PC-9 (cell line): ENCODE measurements around the gene CMTR2. TPM values are rescaled to one million over a fixed set of nuclear protein-coding genes. Genes with fewer than 3 reads are reported as not detected.
"Not testable (repeated sequence)": the region's sequence is repeated elsewhere in the genome, so short reads cannot be mapped to it uniquely, and the experiment has no call there.

Experiments
- BruUV-seq: library from RNA; stranded (reverse); fragments of 400-500 nt; replicated peaks from 2 replicates; lab custom pipeline; 2021; lab: Mats Ljungman, UMichigan
- CTCF ChIA-PET: fragments of 300-600 bp; sonication (Branson Sonifier 250); formaldehyde crosslinking; loops from one replicate; lab custom pipeline; 2022; ENCODE audit warnings: antibody characterized with exemption; lab: Charles Lee
- POLR2A ChIA-PET: fragments of 300-600 bp; sonication (Branson Sonifier 250); formaldehyde crosslinking; loops from one replicate; lab custom pipeline; 2022; ENCODE audit warnings: antibody characterized with exemption; ENCODE audit not compliant: unreplicated experiment; lab: Charles Lee
- DNase-seq, 2 experiments: peaks; one replicate each; pipeline versions ENCODE4 v3.0.0 to v3.0.0-alpha.2; 2015 to 2022; ENCODE audit warnings: mixed read lengths in 1 of 2
- H2AFZ ChIP-seq: fragments of 200-600 bp; sonication (generic); 2 replicates; pipeline ENCODE4 v1.8.1; 2017; ENCODE audit warnings: antibody characterized with exemption
- H3F3A ChIP-seq: fragments of 200-600 bp; sonication (generic); 2 replicates; pipeline ENCODE4 v1.8.1; 2017; ENCODE audit warnings: antibody characterized with exemption, mild to moderate bottlenecking, low read depth; ENCODE audit not compliant: insufficient read depth
- H3K27ac ChIP-seq: fragments of 200-600 bp; sonication (generic); 2 replicates; pipeline ENCODE4 v1.6.1; 2016; ENCODE audit warnings: mixed run types
- H3K27me3 ChIP-seq: fragments of 200-600 bp; sonication (generic); 2 replicates; pipeline ENCODE4 v1.6.1; 2016; ENCODE audit warnings: low read depth, mixed run types; ENCODE audit not compliant: insufficient read depth
- H3K36me3 ChIP-seq: fragments of 200-600 bp; sonication (generic); 2 replicates; pipeline ENCODE4 v1.6.1; 2016; ENCODE audit warnings: low read depth, mixed run types
- H3K4me1 ChIP-seq: fragments of 200-600 bp; sonication (generic); replicated peaks from 2 replicates; pipeline ENCODE4 v1.6.1; 2016; ENCODE audit warnings: mixed run types; ENCODE audit not compliant: insufficient read depth
- H3K4me2 ChIP-seq: fragments of 200-600 bp; sonication (generic); 2 replicates; pipeline ENCODE4 v1.6.1; 2017; ENCODE audit warnings: mixed run types
- H3K4me3 ChIP-seq: fragments of 200-600 bp; sonication (generic); 2 replicates; pipeline ENCODE4 v1.6.1; 2016; ENCODE audit warnings: mixed run types
- H3K79me2 ChIP-seq: fragments of 200-600 bp; sonication (generic); 2 replicates; pipeline ENCODE4 v1.6.1; 2017; ENCODE audit warnings: low read depth, mixed run types
- H3K9me2 ChIP-seq: fragments of 200-600 bp; sonication (generic); 2 replicates; pipeline ENCODE4 v1.8.1; 2017; ENCODE audit warnings: mild to moderate bottlenecking; ENCODE audit not compliant: insufficient read depth
- H3K9me3 ChIP-seq: fragments of 200-600 bp; sonication (generic); 2 replicates; pipeline ENCODE4 v1.8.1; 2016; ENCODE audit warnings: low read depth; ENCODE audit not compliant: insufficient read depth
- H4K20me1 ChIP-seq: fragments of 200-600 bp; sonication (generic); 2 replicates; pipeline ENCODE4 v1.8.1; 2017; ENCODE audit not compliant: insufficient read depth
- CTCF ChIP-seq: fragments of 200-600 bp; sonication (generic); conservative IDR thresholded peaks from 2 replicates; pipeline ENCODE4 v1.6.1; 2017; ENCODE audit warnings: mixed run types, antibody characterized with exemption, mild to moderate bottlenecking, moderate library complexity
- EZH2 ChIP-seq: fragments of 200-600 bp; sonication (generic); IDR thresholded peaks from 2 replicates; pipeline ENCODE4 v1.8.0; 2017; ENCODE audit warnings: antibody characterized with exemption, low read depth
- intact Hi-C: fragments of 100-400 bp; cut with micrococcal nuclease; formaldehyde crosslinking; loops from one replicate; pipeline ENCODE4 v1.10.0; 2022; ENCODE audit not compliant: unreplicated experiment
- total RNA-seq: library from RNA; stranded (reverse); gene quantifications from 2 replicates; pipeline ENCODE4 v1.2.3, GENCODE V29; 2021

CMTR2 gene
- total RNA-seq, 1 experiment from 2014 or later: 36.2 TPM

DNA sequence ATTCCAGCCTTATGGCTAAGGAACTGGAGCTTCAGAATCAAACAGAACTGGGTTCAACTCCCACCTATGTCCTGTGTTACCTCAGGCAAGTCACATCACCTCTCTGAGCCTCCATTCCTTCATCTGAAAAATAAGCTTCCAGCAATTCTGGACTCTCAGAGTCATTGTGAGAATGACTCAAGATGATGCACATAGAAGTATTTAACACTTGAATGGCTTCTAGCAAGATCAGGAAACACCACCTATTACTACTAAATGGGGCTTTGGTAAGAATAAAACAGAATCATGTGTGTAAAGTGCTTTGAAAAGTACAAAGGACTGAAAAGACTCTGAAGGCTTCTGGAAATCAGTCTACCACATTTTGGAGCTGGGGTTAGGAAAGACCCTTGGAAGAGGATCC lies 38.5 kb upstream of the CMTR2 start:
- H3K27me3 ChIP-seq: no peaks in the 10 kb centered on the region

GRCh38 chr16:71319999-71320398 lies 30.8 kb upstream of the CMTR2 start:
- DNase-seq: no peak
- no peaks in the 10 kb centered on the region for H3K27me3 ChIP-seq
- no peaks in the 10 kb centered on the region for H3K9me3 ChIP-seq
- no peaks in the 10 kb centered on the region for H3K9me2 ChIP-seq
- H3K4me1 ChIP-seq: no peaks in the 10 kb centered on the region
- no peak overlapping the region for H3K4me3 ChIP-seq
- H3K79me2 ChIP-seq: no peaks in the 10 kb centered on the region
- POLR2A ChIA-PET: no interaction called here
- no peak overlapping the region for H3K27ac ChIP-seq
- CTCF ChIA-PET: no interaction called here
- no peak overlapping the region for H2AFZ ChIP-seq
- no peak overlapping the region for H3K4me2 ChIP-seq
- H3K36me3 ChIP-seq: no peaks in the 10 kb centered on the region
- BruUV-seq: no TSS peak
- no peaks in the 10 kb centered on the region for H4K20me1 ChIP-seq
- intact Hi-C loops: no loop called here
- TF ChIP-seq EZH2 (no peak), CTCF (no peak)
- H3F3A ChIP-seq: no peaks in the 10 kb centered on the region

More for the DNA sequence above, 38.5 kb upstream of the CMTR2 start:
- no peak overlapping the region for H2AFZ ChIP-seq
- intact Hi-C loops: no loop called here
- H3K4me2 ChIP-seq: no peak overlapping the region
- CTCF ChIA-PET: no interaction called here
- TF ChIP-seq CTCF (no peak), EZH2 (no peak)
- no peaks in the 10 kb centered on the region for H3K79me2 ChIP-seq
- BruUV-seq: no TSS peak
- H3K4me1 ChIP-seq: peaks cover 10% of the 10 kb centered on the region
- 0 out of 2 replicates have a peak, but pooled peaks cover 10% of the 10 kb centered on the region for H3K36me3 ChIP-seq
- H3F3A ChIP-seq: no peaks in the 10 kb centered on the region
- no peaks in the 10 kb centered on the region; the same call in 1 of the 2 replicates for H3K9me3 ChIP-seq
- H3K4me3 ChIP-seq: no peak overlapping the region
- H3K9me2 ChIP-seq: no peaks in the 10 kb centered on the region
- H3K27ac ChIP-seq: peak overlapping the region; percentile 21; the same call in 1 of the 2 replicates
- POLR2A ChIA-PET: no interaction called here
- no peak for DNase-seq
- no peaks in the 10 kb centered on the region for H4K20me1 ChIP-seq

DNA sequence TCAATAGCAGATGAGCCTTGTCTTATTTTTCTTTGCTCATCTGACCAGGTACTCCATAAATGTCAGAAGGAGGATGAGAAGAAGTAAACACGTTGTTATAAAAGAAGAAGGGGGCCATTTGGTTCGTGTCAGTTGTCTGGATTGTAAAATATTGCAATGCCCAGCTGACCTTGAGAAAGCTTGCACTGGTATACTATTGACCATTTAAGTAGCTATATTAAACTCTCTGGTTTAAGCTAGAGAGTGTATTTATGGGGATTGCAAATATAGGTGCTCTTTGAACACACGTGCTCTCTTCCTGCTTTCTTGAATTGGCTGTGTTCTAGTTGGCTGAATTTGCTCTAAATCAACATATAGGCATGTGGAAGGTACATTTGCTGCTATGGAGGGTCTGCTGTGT lies 26.1 kb upstream of the CMTR2 start:
- no peaks in the 10 kb centered on the region for H3K36me3 ChIP-seq
- intact Hi-C loops: no loop called here
- H3K27me3 ChIP-seq: no peaks in the 10 kb centered on the region
- H2AFZ ChIP-seq: no peak overlapping the region
- no peak overlapping the region for H3K27ac ChIP-seq
- H3K4me1 ChIP-seq: no peaks in the 10 kb centered on the region
- no peak for DNase-seq
- no peak for TF ChIP-seq EZH2
- no peak for TF ChIP-seq CTCF
- H3K79me2 ChIP-seq: no peaks in the 10 kb centered on the region
- H3K9me2 ChIP-seq: no peaks in the 10 kb centered on the region
- H3K4me2 ChIP-seq: no peak overlapping the region
- H3F3A ChIP-seq: no peaks in the 10 kb centered on the region
- no peaks in the 10 kb centered on the region for H4K20me1 ChIP-seq
- no TSS peak for BruUV-seq
- no peaks in the 10 kb centered on the region for H3K9me3 ChIP-seq
- no peak overlapping the region for H3K4me3 ChIP-seq
- ChIA-PET POLR2A (no interaction called here), CTCF (no interaction called here)

DNA sequence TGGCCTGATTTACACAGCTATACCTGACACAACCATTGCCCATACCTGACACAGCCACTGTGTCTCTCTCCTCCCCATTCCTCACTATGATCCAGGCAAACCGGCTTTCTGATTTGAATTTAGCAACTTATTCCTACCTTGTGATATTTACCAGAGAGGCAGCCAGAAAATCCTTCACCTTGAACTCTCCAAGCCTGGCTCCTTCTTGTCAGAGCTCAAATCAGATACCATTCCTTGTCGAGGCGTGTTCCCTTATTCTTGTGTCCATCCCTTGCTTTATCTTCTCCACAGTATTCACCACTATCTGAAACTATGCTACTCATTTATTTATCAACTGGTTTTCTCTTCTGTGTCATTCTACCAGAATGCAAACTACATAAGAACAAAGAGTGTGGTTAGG lies 24.4 kb upstream of the CMTR2 start:
- H3K79me2 ChIP-seq, H3K4me3 ChIP-seq, H3K27ac ChIP-seq, H3K4me1 ChIP-seq, intact Hi-C loops, BruUV-seq, H4K20me1 ChIP-seq, H3K9me2 ChIP-seq, H3K4me2 ChIP-seq, H2AFZ ChIP-seq, H3K27me3 ChIP-seq, H3K9me3 ChIP-seq, DNase-seq, H3F3A ChIP-seq, H3K36me3 ChIP-seq, CTCF ChIA-PET: not testable (repeated sequence)
- POLR2A ChIA-PET: interaction anchor here (0.6 kb wide), 1 partner anchor 279 kb away, joined by 8 read pairs; no protein-coding TSS in a partner anchor
